Common myeloid progenitor, CD34-positive (primary cell): ENCODE measurements around the gene CELF2.

Source experiments
- CTCF ChIA-PET: fragments of 350-600 bp; sonication (Branson Sonifier 250); formaldehyde crosslinking; loops from one replicate; lab custom pipeline; 2021; ENCODE audit warnings: antibody characterized with exemption; lab: Charles Lee
- POLR2A ChIA-PET: fragments of 350-600 bp; sonication (Branson Sonifier 250); formaldehyde crosslinking; loops from one replicate; lab custom pipeline; 2021; ENCODE audit warnings: antibody characterized with exemption; lab: Charles Lee
- DNase-seq, 3 donors: peaks; one replicate each; pipeline versions ENCODE4 v3.0.0 to v3.0.0-alpha.2; 2013
- H3K27ac ChIP-seq, 2 experiments: 1 replicate in 1 of 2; 2 replicates in 1 of 2; pipeline ENCODE4 v1.7.0; 2013; ENCODE audit warnings: inconsistent platforms in 2 of 2, low read length in 2 of 2, mild to moderate bottlenecking in 2 of 2, low read depth in 1 of 2, moderate library complexity in 1 of 2; ENCODE audit not compliant: severe bottlenecking in 2 of 2, insufficient read depth in 1 of 2, poor library complexity in 1 of 2
- H3K27me3 ChIP-seq, 5 experiments: replicated peaks in 2 of 5; 1 replicate in 3 of 5; 2 replicates in 2 of 5; pipeline versions ENCODE4 v1.6.1 to v1.7.0; 2013; ENCODE audit warnings: low read length in 4 of 5, mild to moderate bottlenecking in 2 of 5, moderate library complexity in 2 of 5, inconsistent platforms in 1 of 5; ENCODE audit not compliant: insufficient read depth in 5 of 5, control insufficient read depth in 4 of 5
- H3K36me3 ChIP-seq, 4 experiments: 1 replicate in 2 of 4; 2 replicates in 2 of 4; pipeline versions ENCODE4 v1.6.1 to v1.7.0; 2013; ENCODE audit warnings: low read length in 3 of 4, control low read depth in 1 of 4, mild to moderate bottlenecking in 1 of 4; ENCODE audit not compliant: control insufficient read depth in 4 of 4, insufficient read depth in 4 of 4
- H3K4me1 ChIP-seq, 4 experiments: 1 replicate in 3 of 4; 2 replicates in 1 of 4; pipeline versions ENCODE4 v1.6.1 to v1.7.1; 2013; ENCODE audit warnings: low read length in 3 of 4, mild to moderate bottlenecking in 3 of 4, control low read depth in 1 of 4, inconsistent platforms in 1 of 4, moderate library complexity in 1 of 4; ENCODE audit not compliant: control insufficient read depth in 4 of 4, insufficient read depth in 4 of 4; ENCODE audit errors: control extremely low read depth in 1 of 4
- H3K4me3 ChIP-seq, 7 experiments: 1 replicate in 4 of 7; 2 replicates in 3 of 7; pipeline versions ENCODE4 v1.5.1 to v1.7.0; 2013; ENCODE audit warnings: mild to moderate bottlenecking in 7 of 7, low read length in 6 of 7, moderate library complexity in 6 of 7, inconsistent platforms in 2 of 7, low read depth in 2 of 7, control low read depth in 1 of 7; ENCODE audit not compliant: insufficient read depth in 4 of 7, control insufficient read depth in 1 of 7; ENCODE audit errors: extremely low read depth in 1 of 7
- H3K9me3 ChIP-seq, 5 experiments: 1 replicate in 4 of 5; 2 replicates in 1 of 5; pipeline versions ENCODE4 v1.6.1 to v1.7.1; 2013; ENCODE audit warnings: low read length in 4 of 5, mild to moderate bottlenecking in 2 of 5, inconsistent platforms in 1 of 5, low read depth in 1 of 5, moderate library complexity in 1 of 5; ENCODE audit not compliant: control insufficient read depth in 4 of 5, insufficient read depth in 2 of 5; ENCODE audit errors: control extremely low read depth in 1 of 5
- WGBS: methylation state at CpG from one replicate; pipeline ENCODE4 v1.1.5; 2013; ENCODE audit not compliant: insufficient coverage; 5-methylcytosine and 5-hydroxymethylcytosine counted together

Gene CELF2

DNA sequence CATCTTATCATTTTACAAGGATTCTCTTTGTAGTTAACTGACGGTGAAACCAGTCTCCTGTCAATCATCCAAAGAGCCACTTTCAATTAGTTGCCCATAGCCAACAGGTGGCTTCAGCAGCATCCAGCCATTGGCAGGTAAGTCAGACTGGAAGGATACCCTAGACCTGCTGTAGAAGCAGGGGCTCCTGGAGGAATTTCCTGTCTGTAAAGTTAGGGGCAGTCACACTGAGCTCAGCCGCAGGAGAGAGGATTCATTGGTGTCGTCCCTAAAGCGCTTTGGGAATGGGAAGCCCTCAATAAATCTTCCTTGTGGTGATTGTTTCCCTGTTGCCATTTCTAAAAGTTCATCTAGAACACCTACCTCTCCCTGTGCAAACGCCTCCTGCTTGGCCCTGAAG is 140.4 kb downstream of the CELF2 start:
- CTCF ChIA-PET, result interaction anchor here (1.5 to 4.7 kb wide), 3 partner anchors 9 to 110 kb away, joined by 3 to 43 read pairs (median 5); no protein-coding TSS in a partner anchor
- WGBS, result 89% methylated on average over 5 of the region's 5 CpGs
- Histone ChIP-seq H3K4me1 (peaks cover 37 to 66% (median 51%) of the 10 kb centered on the region in 4 experiments), H3K4me3 (no peak overlapping the region), H3K27me3 (no peaks in the 10 kb centered on the region), H3K9me3 (no peaks in the 10 kb centered on the region), H3K36me3 (no peaks in the 10 kb centered on the region), H3K27ac (no peak overlapping the region)
- POLR2A ChIA-PET, result interaction anchor here (1.3 kb wide), 1 partner anchor 13 kb away, joined by 4 read pairs; no protein-coding TSS in a partner anchor
- DNase-seq, result no peak

GRCh38 chr10:11159543-11160215 is 142.0 kb downstream of the CELF2 start:
- POLR2A ChIA-PET, result interaction anchor here (1.0 to 2.6 kb wide), 2 partner anchors 9 to 18 kb away, joined by 5 to 8 read pairs; no protein-coding TSS in a partner anchor
- Histone ChIP-seq H3K4me3 (no peak overlapping the region), H3K36me3 (no peaks in the 10 kb centered on the region), H3K9me3 (no peaks in the 10 kb centered on the region), H3K27ac (no peak overlapping the region), H3K27me3 (no peaks in the 10 kb centered on the region), H3K4me1 (peaks cover 41 to 73% (median 58%) of the 10 kb centered on the region in 4 experiments)
- no peak for DNase-seq
- CTCF ChIA-PET, result interaction anchor here (0.8 to 4.7 kb wide), 8 partner anchors 11 to 109 kb away, joined by 3 to 43 read pairs (median 4); no protein-coding TSS in a partner anchor
- 87% methylated on average over 5 of the region's 8 CpGs for WGBS

DNA sequence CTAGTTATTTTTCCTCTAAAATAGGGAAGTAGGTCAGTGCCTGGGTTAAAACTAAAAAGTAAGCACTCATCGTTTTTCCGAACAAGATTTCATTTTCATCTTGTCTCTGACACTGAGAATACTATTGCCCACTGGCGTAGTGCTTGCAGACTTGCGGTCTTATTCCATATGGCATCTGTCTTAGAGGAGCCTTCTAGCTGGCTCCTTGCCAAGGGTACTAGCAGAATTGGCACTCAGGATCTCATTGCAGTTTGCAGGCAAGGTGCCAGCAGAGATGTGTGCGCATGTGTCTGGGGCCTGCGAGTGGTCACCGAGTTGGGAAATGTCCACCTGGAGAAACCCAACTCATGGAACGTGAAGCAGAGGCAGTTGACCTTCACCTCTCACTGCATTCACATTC is 143.4 kb downstream of the CELF2 start:
- POLR2A ChIA-PET, result interaction anchor here (1.2 to 2.6 kb wide), 2 partner anchors 11 to 17 kb away, joined by 3 to 8 read pairs; no protein-coding TSS in a partner anchor
- H3K27ac ChIP-seq, result peak overlapping the region in 1 of 2 experiments; percentile 32

GRCh38 chr10:11161910-11162309 is 144.2 kb downstream of the CELF2 start:
- 97% methylated on average over 6 of the region's 10 CpGs for WGBS
- peak overlapping the region in 1 of 2 experiments; percentile 95 for H3K27ac ChIP-seq
- peaks cover 40 to 70% (median 56%) of the 10 kb centered on the region in 4 experiments for H3K4me1 ChIP-seq

More for the DNA sequence above, 143.4 kb downstream of the CELF2 start:
- Histone ChIP-seq H3K4me1 (peaks cover 37 to 70% (median 56%) of the 10 kb centered on the region in 4 experiments), H3K9me3 (no peaks in the 10 kb centered on the region), H3K27me3 (no peaks in the 10 kb centered on the region), H3K36me3 (no peaks in the 10 kb centered on the region), H3K4me3 (peak overlapping the region in 3 of 7 experiments; percentile 22 to 51 (median 48))
- CTCF ChIA-PET, result interaction anchor here (0.7 to 4.7 kb wide), 7 partner anchors 9 to 48 kb away, joined by 3 to 43 read pairs (median 3); no protein-coding TSS in a partner anchor
- DNase-seq, result peak in 2 of 3 donors; percentile 78 to 87
- WGBS, result 40% methylated on average over 8 of the region's 8 CpGs

GRCh38 chr10:11162828-11163599 is 145.3 kb downstream of the CELF2 start:
- WGBS, result 31% methylated on average over 6 of the region's 10 CpGs
- ChIA-PET CTCF (interaction anchor here (1.3 to 9.0 kb wide), 12 partner anchors 8 to 65 kb away, joined by 4 to 78 read pairs (median 8); no protein-coding TSS in a partner anchor), POLR2A (interaction anchor here (0.7 to 7.4 kb wide), 9 partner anchors 10 to 970 kb away, joined by 3 to 64 read pairs (median 4); no protein-coding TSS in a partner anchor)
- peak overlapping the region; percentile 85 to 95 for H3K27ac ChIP-seq
- H3K27me3 ChIP-seq, result no peaks in the 10 kb centered on the region
- no peaks in the 10 kb centered on the region for H3K9me3 ChIP-seq
- peak overlapping the region in 5 of 7 experiments; percentile 88 to 99 (median 97) for H3K4me3 ChIP-seq
- H3K4me1 ChIP-seq, result peaks cover 48 to 73% (median 58%) of the 10 kb centered on the region in 4 experiments
- peaks cover 0 to 12% (median 8%) of the 10 kb centered on the region in 4 experiments for H3K36me3 ChIP-seq
- DNase-seq, result peak; percentile 96 to 99 (median 99)

More at GRCh38 chr10:11161910-11162309, 144.2 kb downstream of the CELF2 start:
- POLR2A ChIA-PET, result interaction anchor here (1.2 to 2.6 kb wide), 2 partner anchors 12 to 16 kb away, joined by 3 to 8 read pairs; no protein-coding TSS in a partner anchor
- no peaks in the 10 kb centered on the region for H3K9me3 ChIP-seq
- peaks cover 0 to 4% (median 2%) of the 10 kb centered on the region in 4 experiments for H3K36me3 ChIP-seq
- CTCF ChIA-PET, result interaction anchor here (0.7 to 4.7 kb wide), 6 partner anchors 10 to 49 kb away, joined by 3 to 43 read pairs (median 3); no protein-coding TSS in a partner anchor
- H3K27me3 ChIP-seq, result no peaks in the 10 kb centered on the region
- H3K4me3 ChIP-seq, result peak overlapping the region in 1 of 7 experiments; percentile 6
- no peak for DNase-seq

- ChIA-PET CTCF (interaction anchor here (0.6 to 9.0 kb wide), 14 partner anchors 9 to 64 kb away, joined by 3 to 78 read pairs (median 6); no protein-coding TSS in a partner anchor), POLR2A (interaction anchor here (0.8 to 7.4 kb wide), 12 partner anchors 11 to 146 kb away, joined by 3 to 64 read pairs (median 5); partner anchors contain the start of gene CELF2)
- peaks cover 0 to 22% (median 13%) of the 10 kb centered on the region in 4 experiments for H3K36me3 ChIP-seq
- peak in 1 of 3 donors; percentile 39 for DNase-seq
- peaks cover 56 to 78% (median 65%) of the 10 kb centered on the region in 4 experiments for H3K4me1 ChIP-seq
- peak overlapping the region in 6 of 7 experiments; percentile 76 to 99 (median 95) for H3K4me3 ChIP-seq
- H3K27ac ChIP-seq, result peak overlapping the region; percentile 85 to 95
- no peaks in the 10 kb centered on the region for H3K9me3 ChIP-seq
- H3K27me3 ChIP-seq, result no peaks in the 10 kb centered on the region
- 4% methylated on average over 8 of the region's 11 CpGs for WGBS
Observed at GRCh38 chr10:11163780-11164550, 146.3 kb downstream of the CELF2 start.
